Esophagus muscularis mucosa (tissue), 4 donors: ENCODE measurements around the gene HOXD1. TPM values are rescaled to one million over a fixed set of nuclear protein-coding genes. Genes with fewer than 3 reads are reported as not detected.

Experiments used
- DNase-seq: peaks from one replicate; pipeline ENCODE4 v3.0.0-alpha.2; 2017; ENCODE audit errors: extremely low spot score
- H3K27ac ChIP-seq, 4 donors: fragments of 200-600 bp; sonication (generic); replicated peaks in 1 of 4; 1 replicate in 3 of 4; 2 replicates in 1 of 4; pipeline ENCODE4 v1.5.1; 2016 to 2019; ENCODE audit warnings: mild to moderate bottlenecking in 1 of 4
- H3K27me3 ChIP-seq, 4 donors: fragments of 200-600 bp; sonication (generic); one replicate each; pipeline versions ENCODE4 v1.5.1 to v1.6.0; 2016 to 2019
- H3K36me3 ChIP-seq, 4 donors: fragments of 200-600 bp; sonication (generic); one replicate each; pipeline ENCODE4 v1.5.1; 2016 to 2019
- H3K4me1 ChIP-seq, 4 donors: fragments of 200-600 bp; sonication (generic); one replicate each; pipeline ENCODE4 v1.5.1; 2016 to 2019
- H3K4me3 ChIP-seq, 4 donors: fragments of 200-600 bp; sonication (generic); 1 replicate in 2 of 4; 2 replicates in 2 of 4; pipeline ENCODE4 v1.5.1; 2016 to 2019; ENCODE audit warnings: mild to moderate bottlenecking in 4 of 4, moderate library complexity in 1 of 4
- H3K9me3 ChIP-seq, 4 donors: fragments of 200-600 bp; sonication (generic); 1 replicate in 3 of 4; 2 replicates in 1 of 4; pipeline ENCODE4 v1.5.1; 2016 to 2019
- EP300 ChIP-seq: sonication (generic); formaldehyde crosslinking; IDR thresholded peaks from one replicate; pipeline ENCODE4 v1.6.1; 2017; ENCODE audit warnings: antibody characterized with exemption
- POLR2A ChIP-seq: fragments of 450-650 bp; IDR thresholded peaks from one replicate; pipeline ENCODE4 v1.6.1; 2017; ENCODE audit warnings: antibody characterized with exemption, moderate library complexity, mild to moderate bottlenecking, low read depth
- POLR2AphosphoS5 ChIP-seq, 2 donors: sonication (generic); formaldehyde crosslinking; IDR thresholded peaks; one replicate each; pipeline ENCODE4 v1.6.1; 2017; ENCODE audit warnings: antibody characterized with exemption in 2 of 2
- WGBS: methylation state at CpG from one replicate; pipeline ENCODE4 v1.1.5; 2018; 5-methylcytosine and 5-hydroxymethylcytosine counted together
- intact Hi-C: fragments of 100-400 bp; cut with DNase I; formaldehyde crosslinking; loops from one replicate; pipeline ENCODE4 v1.15.1; 2023
- total RNA-seq, 4 donors: library from RNA; depleted of rRNA; stranded (reverse); fragments of >200 nt; gene quantifications; one replicate each; pipeline versions ENCODE4 v1.1.0 to v1.2.1, GENCODE V29; 2016
- TF ChIP-seq, protein P1 (sequence below), 3 experiments: fragments of 200-600 bp in 2 of 3; fragments of 450-650 bp in 1 of 3; sonication (generic) in 2 of 3; IDR thresholded peaks; one replicate each; pipeline ENCODE4 v1.5.1; 2017 to 2019; ENCODE audit warnings: antibody characterized with exemption in 3 of 3, mild to moderate bottlenecking in 2 of 3, moderate library complexity in 1 of 3

The HOXD1 gene
- total RNA-seq, 4 donors from 2014 or later, result 0.19 to 0.34 TPM; not detected in 2

DNA sequence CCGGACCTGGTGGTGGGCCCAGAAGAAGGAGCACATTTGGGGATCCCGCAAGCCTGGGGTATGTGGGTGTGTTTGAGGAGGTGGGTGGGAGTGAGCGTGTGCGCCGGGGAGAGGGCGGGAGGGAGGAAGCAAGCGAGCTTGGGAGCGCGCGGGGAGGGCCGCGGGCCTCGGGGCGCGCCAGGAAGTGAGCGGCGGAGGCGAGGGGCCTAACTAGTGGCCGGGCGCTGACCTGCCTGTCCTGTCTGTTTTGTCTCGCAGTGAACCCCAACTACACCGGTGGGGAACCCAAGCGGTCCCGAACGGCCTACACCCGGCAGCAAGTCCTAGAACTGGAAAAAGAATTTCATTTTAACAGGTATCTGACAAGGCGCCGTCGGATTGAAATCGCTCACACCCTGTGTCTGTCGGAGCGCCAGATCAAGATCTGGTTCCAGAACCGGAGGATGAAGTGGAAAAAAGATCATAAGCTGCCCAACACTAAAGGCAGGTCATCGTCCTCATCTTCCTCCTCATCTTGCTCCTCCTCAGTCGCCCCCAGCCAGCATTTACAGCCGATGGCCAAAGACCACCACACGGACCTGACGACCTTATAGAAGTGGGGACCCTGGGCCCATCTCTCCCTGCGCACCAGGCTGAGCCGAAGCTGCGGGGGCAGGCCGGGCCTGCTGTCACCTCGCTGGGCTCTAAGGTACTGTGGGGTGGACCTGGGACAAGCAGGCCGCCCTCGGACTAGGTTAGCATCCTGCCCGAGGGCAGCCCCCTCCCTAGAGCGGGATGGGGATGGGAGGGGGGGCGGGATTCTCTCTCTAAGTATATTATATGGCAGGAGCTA, 35.9 kb upstream of the HOXD1 start:
- Histone ChIP-seq H3K27ac (no peak overlapping the region), H3K27me3 (peaks cover 7 to 100% (median 71%) of the 10 kb centered on the region in 4 donors), H3K4me1 (peaks cover 9 to 39% (median 23%) of the 10 kb centered on the region in 4 donors), H3K9me3 (no peaks in the 10 kb centered on the region), H3K4me3 (peak overlapping the region; percentile 21 to 40 (median 34)), H3K36me3 (no peaks in the 10 kb centered on the region)
- 31% methylated on average over 46 of the region's 48 CpGs for WGBS
- intact Hi-C loops, result no loop called here
- TF ChIP-seq, protein P1, sequence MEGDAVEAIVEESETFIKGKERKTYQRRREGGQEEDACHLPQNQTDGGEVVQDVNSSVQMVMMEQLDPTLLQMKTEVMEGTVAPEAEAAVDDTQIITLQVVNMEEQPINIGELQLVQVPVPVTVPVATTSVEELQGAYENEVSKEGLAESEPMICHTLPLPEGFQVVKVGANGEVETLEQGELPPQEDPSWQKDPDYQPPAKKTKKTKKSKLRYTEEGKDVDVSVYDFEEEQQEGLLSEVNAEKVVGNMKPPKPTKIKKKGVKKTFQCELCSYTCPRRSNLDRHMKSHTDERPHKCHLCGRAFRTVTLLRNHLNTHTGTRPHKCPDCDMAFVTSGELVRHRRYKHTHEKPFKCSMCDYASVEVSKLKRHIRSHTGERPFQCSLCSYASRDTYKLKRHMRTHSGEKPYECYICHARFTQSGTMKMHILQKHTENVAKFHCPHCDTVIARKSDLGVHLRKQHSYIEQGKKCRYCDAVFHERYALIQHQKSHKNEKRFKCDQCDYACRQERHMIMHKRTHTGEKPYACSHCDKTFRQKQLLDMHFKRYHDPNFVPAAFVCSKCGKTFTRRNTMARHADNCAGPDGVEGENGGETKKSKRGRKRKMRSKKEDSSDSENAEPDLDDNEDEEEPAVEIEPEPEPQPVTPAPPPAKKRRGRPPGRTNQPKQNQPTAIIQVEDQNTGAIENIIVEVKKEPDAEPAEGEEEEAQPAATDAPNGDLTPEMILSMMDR (IDR thresholded peaks at IDR 0.05), result no peak
- DNase-seq, result no peak

DNA sequence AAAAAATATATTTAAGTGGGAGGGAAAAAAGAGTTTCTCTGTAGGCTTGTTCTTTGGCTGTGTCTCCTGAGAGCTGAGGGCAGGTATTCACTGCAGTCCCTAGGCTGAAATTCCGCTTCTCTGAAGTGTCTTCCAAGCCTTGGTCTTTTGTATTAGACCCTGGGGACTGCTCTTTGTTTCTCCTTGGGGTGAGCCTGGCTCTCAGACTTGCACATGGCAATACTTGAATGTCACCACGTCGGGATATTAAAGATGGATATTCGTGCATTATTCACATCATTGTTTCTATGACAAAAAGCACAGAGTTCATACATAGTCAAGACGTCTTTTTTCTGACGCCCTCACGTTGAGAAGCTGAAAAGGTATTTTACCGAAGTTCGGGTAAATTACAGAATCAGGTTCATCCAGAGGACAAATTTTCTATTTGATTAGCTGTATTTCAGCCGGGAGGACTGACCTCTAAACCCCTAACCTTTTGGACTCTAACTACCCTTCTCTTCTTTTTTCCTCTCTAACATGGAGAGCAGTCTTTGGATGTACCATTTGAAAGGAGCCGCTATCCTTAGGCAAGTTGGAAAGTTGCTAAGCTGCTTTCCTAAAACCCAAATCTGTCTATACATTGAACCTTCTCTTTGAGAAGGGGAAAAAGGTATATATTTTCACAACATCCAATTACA, 33.8 kb upstream of the HOXD1 start:
- Histone ChIP-seq H3K4me3 (no peak overlapping the region), H3K27ac (no peak overlapping the region), H3K36me3 (no peaks in the 10 kb centered on the region), H3K4me1 (peaks cover 13 to 53% (median 44%) of the 10 kb centered on the region in 4 donors), H3K9me3 (no peaks in the 10 kb centered on the region), H3K27me3 (peaks cover 7 to 100% (median 71%) of the 10 kb centered on the region in 4 donors)
- intact Hi-C loops, result no loop called here
- TF ChIP-seq POLR2AphosphoS5 (IDR thresholded peaks at IDR 0.05) (no peak), EP300 (no peak)
- TF ChIP-seq, protein P1 (IDR thresholded peaks at IDR 0.05), result no peak
- 51% methylated on average over 11 of the region's 11 CpGs for WGBS
- DNase-seq, result no peak

DNA sequence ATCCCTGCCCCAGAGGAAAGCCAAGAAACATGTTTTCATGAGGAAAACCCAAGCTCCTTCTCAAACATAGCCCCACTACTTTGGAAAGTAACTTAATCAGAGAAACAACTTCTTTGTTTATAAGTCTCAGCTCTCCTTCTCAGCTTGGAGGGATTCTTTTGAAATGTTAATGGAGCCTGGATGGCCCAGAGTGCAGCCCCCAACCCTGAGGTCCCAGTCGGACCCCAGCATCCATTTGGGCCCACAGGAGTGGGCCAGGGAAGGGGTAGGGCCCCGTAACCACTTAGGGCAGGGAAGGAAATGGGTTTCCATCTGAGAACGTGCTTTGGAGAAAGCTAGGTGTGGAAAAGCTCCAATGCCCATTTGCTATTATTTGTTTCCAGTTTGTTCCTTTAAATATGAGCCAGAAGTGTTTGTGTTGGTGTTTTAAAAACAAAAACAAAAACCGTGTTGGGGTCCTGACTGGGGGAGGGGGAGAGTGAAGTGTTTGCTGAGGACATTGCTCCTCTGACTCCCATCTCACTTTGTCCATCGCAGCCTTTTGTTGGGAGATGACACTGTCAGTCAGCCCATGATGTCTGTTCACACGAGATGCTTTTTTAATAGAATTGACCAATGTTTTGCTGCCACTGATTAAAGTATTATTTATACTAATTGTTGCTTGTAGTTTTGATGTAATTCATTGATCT, 33.0 kb upstream of the HOXD1 start:
- DNase-seq, result no peak
- intact Hi-C loops, result no loop called here
- Histone ChIP-seq H3K27ac (no peak overlapping the region), H3K4me3 (no peak overlapping the region), H3K27me3 (peaks cover 7 to 100% (median 72%) of the 10 kb centered on the region in 4 donors), H3K9me3 (no peaks in the 10 kb centered on the region), H3K4me1 (peaks cover 20 to 60% (median 52%) of the 10 kb centered on the region in 4 donors), H3K36me3 (no peaks in the 10 kb centered on the region)
- TF ChIP-seq, protein P1 (IDR thresholded peaks at IDR 0.05), result no peak
- no peak for TF ChIP-seq POLR2A
- no peak for TF ChIP-seq POLR2AphosphoS5 (IDR thresholded peaks at IDR 0.05)
- no peak for TF ChIP-seq EP300
- WGBS, result 33% methylated on average over 6 of the region's 6 CpGs

DNA sequence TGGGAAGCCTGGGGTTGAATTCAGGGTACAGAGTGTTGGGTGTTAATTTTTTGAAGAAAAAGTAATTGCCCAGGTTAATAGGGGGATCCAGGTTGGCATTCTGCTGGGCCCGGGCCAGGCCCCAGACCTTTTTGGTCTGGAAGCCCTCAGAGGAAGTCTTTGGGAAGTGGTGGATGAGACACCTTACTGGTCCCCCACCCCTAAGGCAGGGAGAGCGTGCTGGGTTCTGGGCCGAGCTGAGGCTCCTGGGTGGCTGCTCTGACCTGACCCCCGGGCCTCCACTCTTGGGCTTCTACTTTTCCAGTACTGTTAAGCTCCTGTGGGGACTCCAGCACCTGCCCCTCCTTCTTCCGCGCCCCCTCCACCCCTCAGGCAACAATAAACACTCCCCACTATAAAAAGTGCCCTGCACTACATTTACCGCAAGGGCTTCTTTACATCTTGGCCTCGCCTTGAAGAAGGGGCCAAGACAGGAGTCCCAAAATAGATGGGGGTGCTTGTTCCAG, 32.1 kb upstream of the HOXD1 start:
- TF ChIP-seq, protein P1 (IDR thresholded peaks at IDR 0.05), result no peak
- no peak for TF ChIP-seq POLR2AphosphoS5 (IDR thresholded peaks at IDR 0.05)
- TF ChIP-seq POLR2A, result no peak
- TF ChIP-seq EP300, result no peak
- Histone ChIP-seq H3K27ac (no peak overlapping the region), H3K4me3 (no peak overlapping the region), H3K36me3 (no peaks in the 10 kb centered on the region), H3K9me3 (no peaks in the 10 kb centered on the region), H3K4me1 (peaks cover 20 to 63% (median 54%) of the 10 kb centered on the region in 4 donors), H3K27me3 (peaks cover 7 to 100% (median 73%) of the 10 kb centered on the region in 4 donors)
- intact Hi-C loops, result no loop called here
- DNase-seq, result no peak
- WGBS, result 34% methylated on average over 8 of the region's 8 CpGs
